Retina (tissue), 1 donor: ENCODE measurements around the gene CDHR3.
"Not testable (repeated sequence)": the region's sequence is repeated elsewhere in the genome, so short reads cannot be mapped to it uniquely, and the experiment has no call there.

Experiments used
- DNase-seq: peaks from one replicate; pipeline ENCODE4 v3.0.0-alpha.2; 2016

The CDHR3 gene

DNA sequence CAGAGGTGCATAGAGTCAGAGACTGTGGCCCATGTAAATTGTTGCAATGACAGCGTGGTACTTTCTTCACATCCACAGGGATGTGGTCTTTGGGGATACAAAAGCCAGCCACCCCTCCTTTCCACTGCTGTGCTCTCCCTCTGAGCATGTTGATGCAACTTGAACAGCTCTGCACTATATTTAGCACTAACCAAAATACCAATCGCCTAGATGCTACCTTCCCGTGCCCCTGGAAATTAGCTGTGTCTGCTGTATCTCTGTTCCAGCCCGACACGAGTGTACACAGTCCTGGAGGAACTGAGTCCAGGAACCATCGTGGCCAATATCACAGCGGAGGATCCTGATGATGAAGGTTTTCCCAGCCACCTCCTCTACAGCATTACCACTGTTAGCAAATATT, 38.1 kb downstream of the CDHR3 start:
- DNase-seq, result no peak

- DNase-seq, result no peak
Observed at GRCh38 chr7:106001886-106002285, 38.8 kb downstream of the CDHR3 start.

GRCh38 chr7:106003525-106004064, 40.5 kb downstream of the CDHR3 start:
- DNase-seq, result no peak

DNA sequence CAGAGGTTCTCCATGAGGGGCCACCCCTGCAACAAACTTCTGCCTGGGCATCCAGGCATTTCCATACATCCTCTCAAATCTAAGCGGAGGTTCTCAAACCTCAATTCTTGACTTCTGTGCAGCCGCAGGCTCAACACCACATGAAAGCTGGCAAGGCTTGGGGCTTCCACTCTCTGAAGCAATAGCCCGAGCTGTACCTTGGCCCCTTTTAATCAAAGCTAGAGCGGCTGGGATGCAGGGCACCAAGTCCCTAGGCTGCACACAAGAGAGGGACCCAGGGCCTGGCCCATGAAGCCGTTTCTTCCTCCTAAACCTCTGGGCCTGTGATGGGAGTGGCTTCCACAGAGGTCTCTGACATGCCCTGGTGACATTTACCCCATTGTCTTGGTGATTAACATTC, 43.8 kb downstream of the CDHR3 start:
- DNase-seq, result no peak

GRCh38 chr7:106007796-106008195, 44.7 kb downstream of the CDHR3 start:
- not testable (repeated sequence) for DNase-seq

GRCh38 chr7:106009503-106010226, 46.6 kb downstream of the CDHR3 start:
- peak; percentile 97 for DNase-seq

- no peak for DNase-seq
Observed at GRCh38 chr7:106010331-106010730, 47.3 kb downstream of the CDHR3 start.

- no peak for DNase-seq
Observed at GRCh38 chr7:106010866-106011265, 47.8 kb downstream of the CDHR3 start.

GRCh38 chr7:106012184-106012583, 49.1 kb downstream of the CDHR3 start:
- no peak for DNase-seq

- no peak for DNase-seq
Observed at GRCh38 chr7:106012935-106013439, 49.9 kb downstream of the CDHR3 start.

GRCh38 chr7:106015381-106016218, 52.5 kb downstream of the CDHR3 start:
- DNase-seq, result peak; percentile 23

GRCh38 chr7:106016331-106016730, 53.3 kb downstream of the CDHR3 start:
- DNase-seq, result no peak

GRCh38 chr7:106017657-106018056, 54.6 kb downstream of the CDHR3 start:
- no peak for DNase-seq

DNA sequence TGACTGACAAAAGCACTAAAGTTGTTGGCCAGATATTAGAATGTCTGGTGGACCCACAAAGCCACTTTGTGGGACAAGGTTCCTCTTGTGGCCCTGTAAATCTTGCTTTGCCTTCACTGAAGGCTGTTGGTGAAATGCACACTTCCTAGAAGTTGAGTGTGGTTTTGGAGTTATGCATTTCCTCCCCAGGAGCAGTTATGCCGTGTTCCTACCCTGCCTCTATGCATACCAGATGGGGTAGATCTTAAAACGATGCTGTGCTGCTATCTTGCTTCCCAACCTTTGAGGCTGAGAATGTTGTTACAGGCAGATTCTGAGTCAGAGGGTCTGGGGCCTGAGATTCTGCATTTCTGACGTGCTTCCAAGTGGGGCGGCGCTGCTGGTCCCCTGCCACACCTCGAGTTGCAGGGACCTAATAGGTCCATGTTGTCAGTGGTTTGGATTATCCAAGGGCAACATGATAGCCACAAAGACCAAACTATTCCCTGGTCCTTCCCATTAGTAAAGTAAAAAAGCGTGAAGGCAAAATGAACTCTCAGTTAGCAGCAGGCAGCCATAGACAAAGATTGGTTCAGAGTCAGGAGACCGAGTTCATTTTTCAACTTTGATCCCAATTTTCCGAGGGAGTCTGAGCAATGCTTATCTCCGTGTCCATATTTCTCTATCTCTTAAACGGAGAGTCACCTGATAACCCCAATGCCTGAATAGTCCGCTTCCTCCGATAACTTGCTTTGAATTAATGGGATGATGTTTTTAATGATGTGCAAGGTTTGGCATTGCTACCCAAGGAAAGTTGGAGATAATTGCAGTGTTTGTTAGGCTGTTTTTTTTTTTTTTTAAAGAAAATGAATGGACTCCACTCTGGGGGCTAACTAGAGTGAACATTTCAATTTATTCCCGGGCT, 55.8 kb downstream of the CDHR3 start:
- no peak for DNase-seq

DNA sequence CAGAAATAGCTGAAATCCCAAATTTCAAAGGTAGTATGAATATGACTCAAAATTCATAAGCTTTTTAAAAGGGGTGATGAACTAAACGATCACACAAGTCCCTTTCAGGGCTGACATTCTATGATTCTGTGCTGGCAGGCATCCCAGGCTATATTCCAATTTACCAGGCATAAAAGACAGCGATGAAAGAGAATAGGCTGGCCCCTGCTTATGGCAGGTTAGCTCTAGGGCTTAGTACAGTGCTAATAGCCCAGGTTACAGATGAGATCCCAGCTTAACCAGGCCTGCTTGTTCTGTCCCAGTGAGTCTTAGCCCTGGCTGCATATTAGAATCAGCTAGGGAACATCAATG, 56.4 kb downstream of the CDHR3 start:
- no peak for DNase-seq

DNA sequence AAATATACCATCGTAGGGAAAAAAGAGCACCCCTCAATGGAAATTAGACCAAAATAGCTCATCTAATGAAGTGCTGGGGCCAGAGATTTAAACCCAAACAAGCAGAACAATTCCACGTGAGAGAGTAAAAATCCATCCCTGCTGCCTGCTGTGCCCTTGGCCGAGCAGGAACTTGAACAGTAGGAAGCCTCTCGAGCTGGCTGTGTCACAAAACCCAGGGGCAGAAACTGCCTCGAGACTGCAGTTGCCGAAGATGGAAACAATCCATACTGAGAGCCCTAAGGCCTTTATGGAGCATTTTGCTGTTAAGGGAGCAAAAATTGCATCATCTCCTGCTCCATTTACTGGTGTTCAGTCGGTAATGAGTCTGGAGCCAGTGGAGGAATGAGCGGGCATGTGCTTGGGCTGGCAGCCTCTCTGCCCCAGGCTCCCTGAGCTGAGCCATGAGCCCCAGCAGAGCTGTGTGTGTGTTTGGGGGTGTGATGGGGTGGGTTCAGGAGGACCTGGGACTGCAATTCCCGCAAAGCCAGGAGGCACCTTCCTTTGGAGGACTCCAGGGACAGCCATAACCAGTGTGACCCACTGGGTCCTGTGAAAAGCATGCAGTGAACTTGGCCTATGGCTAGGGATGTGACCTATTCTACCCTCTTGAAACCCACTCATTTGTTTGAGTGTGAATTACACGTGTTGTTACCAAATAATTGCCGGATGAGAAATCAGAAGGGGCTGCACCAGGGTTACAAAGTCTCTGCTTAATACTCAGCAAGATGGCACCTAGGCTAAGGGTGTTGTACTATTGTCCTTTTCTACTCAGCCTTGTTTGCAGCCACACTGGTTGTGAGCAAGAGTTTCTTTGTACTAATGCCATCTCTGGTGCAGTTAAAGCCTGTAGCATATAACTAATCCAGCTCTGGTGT, 58.3 kb downstream of the CDHR3 start:
- DNase-seq, result peak; percentile 71

GRCh38 chr7:106022193-106022821, 59.2 kb downstream of the CDHR3 start:
- DNase-seq, result no peak

DNA sequence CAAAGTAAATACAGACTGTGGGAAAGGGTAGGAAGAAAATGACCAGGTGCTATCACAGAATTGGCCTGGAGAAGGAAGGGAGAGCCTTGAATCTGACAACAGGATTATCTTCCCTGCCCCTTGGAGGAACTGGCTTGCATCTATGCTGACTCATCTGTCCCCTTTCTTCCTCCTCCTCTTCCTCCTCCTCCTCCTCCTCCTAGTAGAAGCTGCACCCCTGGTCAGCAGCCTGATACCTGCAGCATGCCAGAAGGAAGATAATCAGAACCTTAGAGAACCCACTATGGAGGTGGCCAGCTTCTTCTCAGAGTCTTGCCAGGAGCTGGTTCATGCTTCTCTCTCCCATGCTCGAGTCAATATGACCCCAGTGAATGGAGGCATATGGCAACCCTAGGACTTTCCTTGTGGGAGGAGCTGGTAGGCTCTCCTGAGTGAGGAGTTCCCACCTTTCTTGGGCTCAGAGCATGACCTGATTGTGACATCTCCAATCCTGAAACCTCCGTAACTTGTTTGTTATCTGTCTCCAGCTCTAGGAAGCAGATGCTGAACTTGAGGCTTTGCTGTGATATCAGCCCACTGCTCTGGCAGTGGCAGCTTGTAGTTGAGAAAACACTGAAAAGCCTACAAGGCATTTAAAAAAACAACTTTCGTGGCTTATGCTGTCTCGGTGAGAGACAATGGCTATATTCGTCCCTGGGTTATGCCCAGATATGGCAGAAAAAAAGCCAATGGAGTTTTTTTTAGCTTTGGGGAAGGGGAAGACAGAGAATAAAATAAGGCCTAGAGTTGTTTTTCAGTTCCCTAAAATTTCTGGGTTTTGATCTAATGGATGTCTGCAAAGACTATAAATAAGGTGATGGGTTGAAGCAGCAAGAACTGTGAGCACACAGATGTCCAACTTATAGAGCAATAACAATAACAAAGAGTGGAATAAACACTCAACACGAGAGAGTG, 60.6 kb downstream of the CDHR3 start:
- DNase-seq, result no peak

GRCh38 chr7:106026101-106026500, 63.0 kb downstream of the CDHR3 start:
- no peak for DNase-seq

DNA sequence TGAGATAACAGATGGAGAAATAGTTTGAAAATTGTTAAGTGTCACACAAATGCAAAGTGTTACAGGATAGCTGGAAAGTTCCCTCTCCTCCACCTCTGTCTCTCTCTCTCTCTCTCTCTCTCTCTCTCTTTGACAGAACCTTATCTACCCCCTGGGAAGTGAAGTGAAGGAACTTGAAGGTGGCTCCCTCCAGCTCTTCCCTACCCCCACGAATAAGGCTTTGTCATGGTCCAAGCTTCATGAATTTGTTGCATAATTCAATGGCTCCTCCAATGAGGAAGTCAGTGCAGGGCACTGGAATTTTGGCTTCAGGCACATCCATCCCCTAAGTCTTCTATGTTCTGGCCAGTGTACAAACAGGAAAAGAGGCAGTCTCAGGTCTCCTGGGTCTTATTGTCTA, 66.4 kb downstream of the CDHR3 start:
- no peak for DNase-seq
